Mucosa of descending colon (tissue), 3 donors: ENCODE measurements around the gene HCCS. TPM values are rescaled to one million over a fixed set of nuclear protein-coding genes. Genes with fewer than 3 reads are reported as not detected.
A peak's percentile ranks its signal among the peaks of the same experiment; 100 is the strongest.

Experiments used
- ATAC-seq: fragments of 200-7000 bp; cut with Tn5 transposase; one replicate; pipeline ENCODE4 v1.9.1; 2020; ENCODE audit warnings: mild to moderate bottlenecking, moderate library complexity
- DNase-seq, 3 donors: peaks; one replicate each; pipeline ENCODE4 v3.0.0-alpha.2; 2020
- H3K36me3 ChIP-seq: fragments of 200-600 bp; one replicate; pipeline ENCODE4 v1.8.0; 2021; ENCODE audit warnings: low read depth, mild to moderate bottlenecking
- H3K4me1 ChIP-seq: fragments of 200-600 bp; one replicate; pipeline ENCODE4 v1.8.0; 2021; ENCODE audit warnings: low read depth, mild to moderate bottlenecking
- H3K4me3 ChIP-seq: fragments of 200-600 bp; one replicate; pipeline ENCODE4 v1.8.0; 2021; ENCODE audit warnings: mild to moderate bottlenecking
- H3K9me3 ChIP-seq: fragments of 200-600 bp; one replicate; pipeline ENCODE4 v1.8.0; 2021; ENCODE audit warnings: mild to moderate bottlenecking
- CTCF ChIP-seq: fragments of 200-600 bp; IDR thresholded peaks from one replicate; pipeline ENCODE4 v1.8.0; 2022; ENCODE audit warnings: antibody characterized with exemption, mild to moderate bottlenecking
- intact Hi-C, 2 donors: fragments of 100-400 bp; cut with DNase I in 1 of 2; cut with micrococcal nuclease in 1 of 2; formaldehyde crosslinking; loops; one replicate each; pipeline versions ENCODE4 v1.11.0 to v1.11.1; 2022; cut with DNase I, micrococcal nuclease
- long read RNA-seq, 2 donors: library from polyadenylated mRNA; unstranded; transcript quantifications; one replicate each; pipeline ENCODE4 v2.0.0, GENCODE V29; 2019 to 2021
- total RNA-seq, 3 donors: library from RNA; stranded (reverse); fragmentation: NEBNext Ultra II Directional in 2 of 3; extraction: Animal tissue kit (Norgen Biotek cat#: 25700) in 2 of 3; gene quantifications; one replicate each; pipeline versions ENCODE4 v1.2.1 to v1.2.4, GENCODE V29; 2021 to 2023
- donor health status: DM: no; HTN: no; CAD: no; lungs with moderate emphysema.
- donor health status: DM: no; HTN: no; CAD: no.
- donor health status: DM: no; HTN: yes; CAD: no.

HCCS gene
- 10 to 100 TPM; 36.4 to 42.5 (median 39.7) TPM for total RNA-seq
- long read RNA-seq, donor 1, transcript HCCS-202 (7 exons, 1,072 nt) = major isoform, 30 of 34 reads
- long read RNA-seq, donor 1, partial matches to known transcripts = 3 of 34 reads
- long read RNA-seq, donor 1, other reads (novel, unspliced or antisense) = 0 of 34 reads
- long read RNA-seq, donor 2, transcript HCCS-202 (7 exons, 1,072 nt) = major isoform, 22 of 23 reads
- long read RNA-seq, donor 2, partial matches to known transcripts = 0 of 23 reads
- long read RNA-seq, donor 2, other reads (novel, unspliced or antisense) = 0 of 23 reads

GRCh38 chrX:11111037-11111851 is at the start of gene HCCS:
Gene HCCS (plus strand): TSS chrX:11111332. CDS start chrX:11112061, 729 bp downstream.
- peak within 1 kb of the TSS; percentile 56 for H3K4me3 ChIP-seq
- no peaks in the 10 kb centered on the region for H3K9me3 ChIP-seq
- no peaks in the 10 kb centered on the region for H3K4me1 ChIP-seq
- ATAC-seq = peak; percentile 97
- TF ChIP-seq CTCF = no peak
- DNase-seq = peak; percentile 85 to 92 (median 89)
- intact Hi-C loops = no loop called here
- no peaks in the 10 kb centered on the region for H3K36me3 ChIP-seq

DNA sequence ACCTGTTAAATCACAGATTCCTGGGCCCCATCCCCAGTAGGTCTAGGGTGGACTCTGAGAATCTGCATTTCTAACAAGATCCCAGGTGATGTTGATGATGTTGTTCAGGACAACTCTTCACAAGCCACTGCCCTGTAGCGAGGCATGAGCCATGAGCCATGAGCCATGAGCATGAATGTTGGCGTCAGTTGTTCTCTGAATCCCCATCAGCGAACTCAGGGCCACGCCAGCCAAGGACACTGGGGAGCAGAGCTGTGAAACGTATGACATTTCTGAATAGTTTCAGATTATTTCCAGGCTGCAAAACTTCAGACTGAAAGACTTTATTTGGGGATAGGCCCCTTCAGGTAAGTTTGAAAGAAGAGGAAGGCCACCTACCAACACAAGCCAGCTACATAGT is 46.9 kb upstream of the HCCS start:
- no peak for TF ChIP-seq CTCF

GRCh38 chrX:11064851-11065600 is 46.1 kb upstream of the HCCS start:
- no peak for TF ChIP-seq CTCF
- ATAC-seq = no peak
- Histone ChIP-seq H3K9me3 (no peaks in the 10 kb centered on the region), H3K4me3 (no peak overlapping the region), H3K4me1 (no peaks in the 10 kb centered on the region), H3K36me3 (no peaks in the 10 kb centered on the region)
- no peak for DNase-seq
- intact Hi-C loops = no loop called here

More for the DNA sequence above, 46.9 kb upstream of the HCCS start:
- ATAC-seq (no peak), DNase-seq (no peak)
- Histone ChIP-seq H3K4me1 (no peaks in the 10 kb centered on the region), H3K9me3 (no peaks in the 10 kb centered on the region), H3K36me3 (no peaks in the 10 kb centered on the region), H3K4me3 (no peak overlapping the region)
- intact Hi-C loops = no loop called here

DNA sequence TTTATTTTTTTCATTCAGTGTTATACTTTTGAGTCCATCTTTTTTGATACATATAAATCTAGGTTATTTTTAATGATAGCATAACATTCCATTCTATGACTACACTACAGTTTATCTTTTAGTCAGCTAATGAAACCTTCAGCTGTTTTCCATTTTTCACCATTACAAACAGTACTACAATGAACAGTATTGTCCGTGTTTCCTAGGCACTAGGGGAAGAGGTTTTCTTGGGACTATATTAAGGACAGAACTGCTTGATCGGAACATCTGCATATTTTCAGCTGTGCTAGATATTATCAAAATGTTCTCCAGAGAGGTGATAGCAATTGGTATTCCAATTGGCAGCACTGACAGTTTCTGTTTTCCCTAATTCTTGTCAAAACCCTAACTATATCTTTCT is 44.3 kb upstream of the HCCS start:
- no peak overlapping the region for H3K4me3 ChIP-seq
- ATAC-seq = no peak
- H3K4me1 ChIP-seq = no peaks in the 10 kb centered on the region
- intact Hi-C loops = no loop called here
- H3K9me3 ChIP-seq = no peaks in the 10 kb centered on the region
- no peak for DNase-seq
- no peaks in the 10 kb centered on the region for H3K36me3 ChIP-seq
- no peak for TF ChIP-seq CTCF

- Histone ChIP-seq H3K9me3 (no peaks in the 10 kb centered on the region), H3K36me3 (no peaks in the 10 kb centered on the region), H3K4me3 (no peak overlapping the region), H3K4me1 (no peaks in the 10 kb centered on the region)
- intact Hi-C loops = no loop called here
- ATAC-seq (no peak), DNase-seq (no peak)
- no peak for TF ChIP-seq CTCF
Observed at GRCh38 chrX:11073381-11073780, 37.8 kb upstream of the HCCS start.
